Suprapubic skin (tissue), 3 donors: ENCODE data around the gene BRPF1.

ENCODE experiments used
- CTCF ChIP-seq, 2 donors: fragments of 200-600 bp in 1 of 2; fragments of 450-650 bp in 1 of 2; sonication (generic) in 1 of 2; IDR thresholded peaks; one replicate each; pipeline ENCODE4 v1.5.1; 2016 to 2019; ENCODE audit warnings: antibody characterized with exemption in 2 of 2, mild to moderate bottlenecking in 1 of 2, moderate library complexity in 1 of 2
- EP300 ChIP-seq: sonication (generic); formaldehyde crosslinking; IDR thresholded peaks from one replicate; pipeline ENCODE4 v1.6.1; 2017; ENCODE audit warnings: antibody characterized with exemption

- TF ChIP-seq CTCF (IDR thresholded peaks at IDR 0.05) (no peak), EP300 (no peak)
Observed at GRCh38 chr3:9779075-9779593, 47.6 kb downstream of the BRPF1 start.
